GM19395 (cell line): ENCODE results near the gene PGK1.

Experiments
- ATAC-seq: cut with Tn5 transposase; IDR thresholded peaks from one replicate; pipeline ENCODE4 v1.9.1; 2021; ENCODE audit warnings: mild to moderate bottlenecking, moderate library complexity; ENCODE audit not compliant: unreplicated experiment

Gene PGK1

GRCh38 chrX:78165425-78165824 lies 61.4 kb downstream of the PGK1 start:
- ATAC-seq, result no peak

DNA sequence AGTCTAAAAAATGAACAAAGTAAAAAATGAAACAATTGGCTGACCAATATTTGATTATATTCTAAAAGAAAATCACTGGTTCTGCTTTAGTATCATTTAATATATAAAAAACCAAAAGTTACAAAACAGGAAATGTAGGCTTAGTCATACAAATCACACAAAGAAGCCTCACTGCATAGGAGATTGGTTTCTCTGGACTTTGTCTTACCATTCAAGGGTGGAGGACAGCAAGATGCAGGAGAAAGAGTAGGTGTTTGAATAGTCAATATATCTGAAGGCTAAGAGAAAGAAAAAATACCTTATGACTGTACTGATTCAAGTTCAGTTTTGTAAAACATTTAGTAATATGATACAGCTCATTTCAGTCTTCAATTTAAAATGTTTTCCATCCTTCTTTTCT lies 64.0 kb downstream of the PGK1 start:
- no peak for ATAC-seq
